Activated CD4-positive, alpha-beta T cell treated with anti-CD3 and anti-CD28 coated beads, Interleukin-2, amount 10 ng/mL, durations not matched to agents 24 days and 14 days (primary cell): ENCODE data around the gene TACSTD2. TPM values are rescaled to one million over a fixed set of nuclear protein-coding genes. Genes with fewer than 3 reads are reported as not detected.
"Not testable (repeated sequence)": the region's sequence is repeated elsewhere in the genome, so short reads cannot be mapped to it uniquely, and the experiment has no call there.

Experiments used
- DNase-seq: peaks from one replicate; pipeline ENCODE4 v3.0.0; 2022
- H3K27ac Mint-ChIP-seq: one replicate; pipeline ENCODE4 v1.8.0; 2022; ENCODE audit warnings: mild to moderate bottlenecking, mixed read lengths
- H3K27me3 Mint-ChIP-seq: one replicate; pipeline ENCODE4 v1.8.0; 2022; ENCODE audit warnings: mixed read lengths
- H3K36me3 Mint-ChIP-seq: one replicate; pipeline ENCODE4 v1.8.0; 2022; ENCODE audit warnings: low read depth, mild to moderate bottlenecking, mixed read lengths
- H3K4me1 Mint-ChIP-seq: one replicate; pipeline ENCODE4 v1.8.0; 2021; ENCODE audit warnings: mixed read lengths
- H3K4me3 Mint-ChIP-seq: one replicate; pipeline ENCODE4 v1.8.0; 2022; ENCODE audit warnings: mild to moderate bottlenecking, moderate library complexity, mixed read lengths
- H3K9me3 Mint-ChIP-seq: one replicate; pipeline ENCODE4 v1.8.0; 2021; ENCODE audit warnings: mixed read lengths
- intact Hi-C: fragments of 100-400 bp; cut with micrococcal nuclease; formaldehyde crosslinking; loops from one replicate; pipeline ENCODE4 v1.15.1; 2023
- total RNA-seq: library from RNA; stranded (reverse); gene quantifications from 2 replicates; pipeline ENCODE4 v1.2.3, GENCODE V29; 2022

Gene TACSTD2
- total RNA-seq, 1 donor from 2014 or later, result not detected

GRCh38 chr1:58601921-58602320 is 24.9 kb upstream of the TACSTD2 start:
- H3K27ac Mint-ChIP-seq, DNase-seq, intact Hi-C loops, H3K36me3 Mint-ChIP-seq, H3K4me1 Mint-ChIP-seq, H3K4me3 Mint-ChIP-seq: not testable (repeated sequence)
- Mint-ChIP-seq H3K27me3 (peaks cover 52% of the 10 kb centered on the region), H3K9me3 (peaks cover 46% of the 10 kb centered on the region)

GRCh38 chr1:58597996-58598395 is 20.9 kb upstream of the TACSTD2 start:
- intact Hi-C loops, result no loop called here
- H3K4me3 Mint-ChIP-seq, result no peak overlapping the region
- H3K9me3 Mint-ChIP-seq, result peaks cover 22% of the 10 kb centered on the region
- no peak overlapping the region for H3K27ac Mint-ChIP-seq
- no peak for DNase-seq
- H3K4me1 Mint-ChIP-seq, result no peaks in the 10 kb centered on the region
- peaks cover 54% of the 10 kb centered on the region for H3K27me3 Mint-ChIP-seq
- H3K36me3 Mint-ChIP-seq, result no peaks in the 10 kb centered on the region

DNA sequence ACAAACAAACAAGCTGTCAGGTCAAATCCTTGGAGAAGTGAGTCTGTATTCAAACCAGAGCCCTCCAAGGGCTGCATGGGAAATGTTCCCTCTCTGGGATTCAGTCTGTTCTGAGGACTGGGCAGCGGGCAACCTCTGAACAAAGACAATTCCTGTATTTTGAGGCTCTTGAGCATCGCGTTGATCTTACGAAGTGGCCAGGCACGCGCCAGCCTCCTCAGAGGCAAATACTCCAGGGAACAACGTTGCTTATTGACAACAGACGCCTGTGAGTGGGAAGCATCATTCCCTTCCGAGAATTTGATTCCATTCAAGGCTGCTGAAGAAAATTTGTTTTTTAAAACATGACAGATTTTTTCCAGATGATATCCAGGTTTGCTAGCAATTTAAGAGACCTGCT is 20.0 kb upstream of the TACSTD2 start:
- intact Hi-C loops, result no loop called here
- H3K36me3 Mint-ChIP-seq, result no peaks in the 10 kb centered on the region
- DNase-seq, result no peak
- no peak overlapping the region for H3K4me3 Mint-ChIP-seq
- peaks cover 17% of the 10 kb centered on the region for H3K9me3 Mint-ChIP-seq
- peaks cover 56% of the 10 kb centered on the region for H3K27me3 Mint-ChIP-seq
- no peaks in the 10 kb centered on the region for H3K4me1 Mint-ChIP-seq
- no peak overlapping the region for H3K27ac Mint-ChIP-seq

DNA sequence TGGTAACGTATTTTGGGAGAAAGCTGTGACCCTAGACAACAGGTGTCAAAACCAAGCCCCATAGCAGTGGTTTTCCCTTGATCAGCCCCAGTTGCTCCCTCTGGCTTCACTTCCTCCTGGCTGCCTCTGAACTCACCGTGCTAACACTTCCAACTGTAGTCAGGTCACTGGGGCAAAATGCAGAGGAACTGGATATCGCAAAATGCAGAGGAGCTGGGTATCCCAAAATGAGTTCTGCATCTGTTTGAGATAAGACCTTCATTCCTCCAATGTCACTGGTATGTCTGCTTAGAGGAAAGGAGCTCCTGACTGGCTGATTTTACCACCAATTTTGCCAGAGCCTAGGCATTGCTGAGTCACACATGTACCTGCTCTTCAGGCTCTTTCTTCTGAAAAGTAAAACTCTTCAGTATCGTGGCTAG is 19.6 kb upstream of the TACSTD2 start:
- intact Hi-C loops, result no loop called here
- no peaks in the 10 kb centered on the region for H3K36me3 Mint-ChIP-seq
- H3K27ac Mint-ChIP-seq, result no peak overlapping the region
- H3K27me3 Mint-ChIP-seq, result peaks cover 56% of the 10 kb centered on the region
- DNase-seq, result no peak
- peaks cover 17% of the 10 kb centered on the region for H3K9me3 Mint-ChIP-seq
- no peak overlapping the region for H3K4me3 Mint-ChIP-seq
- H3K4me1 Mint-ChIP-seq, result no peaks in the 10 kb centered on the region

DNA sequence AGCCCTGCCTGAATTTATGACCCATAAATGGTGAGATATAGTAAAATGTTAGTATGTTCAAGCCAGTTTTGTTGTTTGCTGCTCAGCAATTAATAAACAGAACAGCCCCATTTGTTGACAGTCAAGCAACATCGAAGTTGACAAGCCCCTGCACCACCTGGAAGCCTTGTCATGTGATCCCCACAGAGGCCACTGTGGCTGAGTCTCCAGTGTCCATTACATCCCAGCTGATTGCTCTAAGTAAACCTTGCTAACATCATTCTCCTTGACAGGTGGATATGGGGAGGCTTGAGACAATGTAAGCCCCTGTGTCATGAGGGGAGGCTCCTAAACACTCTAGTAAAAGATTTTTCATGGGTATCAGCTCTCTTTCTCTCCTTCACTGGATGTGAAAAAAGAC is 17.5 kb upstream of the TACSTD2 start:
- Mint-ChIP-seq H3K27me3 (peaks cover 53% of the 10 kb centered on the region), H3K9me3 (peaks cover 5% of the 10 kb centered on the region), H3K4me1 (no peaks in the 10 kb centered on the region), H3K27ac (no peak overlapping the region), H3K36me3 (no peaks in the 10 kb centered on the region), H3K4me3 (no peak overlapping the region)
- intact Hi-C loops, result no loop called here
- no peak for DNase-seq

- intact Hi-C loops, result no loop called here
- DNase-seq, result no peak
- no peaks in the 10 kb centered on the region for H3K36me3 Mint-ChIP-seq
- H3K4me1 Mint-ChIP-seq, result no peaks in the 10 kb centered on the region
- H3K27me3 Mint-ChIP-seq, result peaks cover 49% of the 10 kb centered on the region
- H3K27ac Mint-ChIP-seq, result no peak overlapping the region
- no peak overlapping the region for H3K4me3 Mint-ChIP-seq
- no peaks in the 10 kb centered on the region for H3K9me3 Mint-ChIP-seq
These were observed 15.6 kb upstream of the TACSTD2 start for GRCh38 chr1:58592522-58593134.

DNA sequence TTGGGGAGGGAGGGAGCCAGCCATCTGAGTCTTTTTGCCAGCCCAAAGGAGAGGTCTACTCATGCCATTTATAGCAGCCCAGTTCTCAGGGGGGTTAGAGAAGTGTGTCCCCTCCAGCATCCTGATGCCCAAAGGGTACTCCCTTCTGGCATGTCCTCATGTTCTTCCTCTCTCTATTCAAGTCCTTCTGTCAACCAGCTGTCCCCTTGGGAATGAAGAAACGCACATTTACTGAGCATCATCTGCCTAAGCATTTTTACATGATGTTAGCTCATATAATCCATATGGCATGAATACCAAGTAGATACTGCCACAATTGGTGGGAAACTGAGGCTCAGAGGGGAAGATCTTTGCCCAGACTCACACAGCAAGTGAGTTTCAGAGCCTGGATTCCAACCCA is 14.8 kb upstream of the TACSTD2 start:
- no peak overlapping the region for H3K27ac Mint-ChIP-seq
- no peak for DNase-seq
- H3K9me3 Mint-ChIP-seq, result no peaks in the 10 kb centered on the region
- H3K36me3 Mint-ChIP-seq, result no peaks in the 10 kb centered on the region
- peaks cover 49% of the 10 kb centered on the region for H3K27me3 Mint-ChIP-seq
- intact Hi-C loops, result no loop called here
- H3K4me3 Mint-ChIP-seq, result no peak overlapping the region
- no peaks in the 10 kb centered on the region for H3K4me1 Mint-ChIP-seq

DNA sequence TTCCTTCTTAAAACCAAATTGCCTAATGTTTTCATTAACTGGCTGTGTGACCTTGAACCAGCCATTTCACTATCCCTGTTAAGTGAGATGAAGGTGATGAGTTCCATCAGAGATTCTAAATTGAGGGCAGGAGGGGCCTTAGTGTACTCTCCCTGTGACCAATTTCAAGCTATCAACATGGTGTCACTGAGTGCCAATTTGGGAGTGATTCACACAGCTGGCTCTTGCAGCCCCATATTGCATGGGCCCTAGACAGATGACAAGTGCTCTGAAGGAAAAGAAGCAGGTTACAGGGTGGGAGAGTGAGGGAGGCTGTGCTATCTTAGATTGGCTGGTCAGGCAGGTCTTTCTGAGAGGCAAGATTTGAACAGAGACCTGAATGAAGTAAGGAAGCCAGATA is 13.0 kb upstream of the TACSTD2 start:
- H3K9me3 Mint-ChIP-seq, result no peaks in the 10 kb centered on the region
- intact Hi-C loops, result no loop called here
- H3K36me3 Mint-ChIP-seq, result no peaks in the 10 kb centered on the region
- H3K4me3 Mint-ChIP-seq, result no peak overlapping the region
- peaks cover 5% of the 10 kb centered on the region for H3K4me1 Mint-ChIP-seq
- H3K27ac Mint-ChIP-seq, result no peak overlapping the region
- no peak for DNase-seq
- H3K27me3 Mint-ChIP-seq, result peaks cover 63% of the 10 kb centered on the region

- Mint-ChIP-seq H3K4me3 (no peak overlapping the region), H3K9me3 (no peaks in the 10 kb centered on the region), H3K4me1 (peaks cover 17% of the 10 kb centered on the region), H3K27ac (no peak overlapping the region), H3K27me3 (peaks cover 64% of the 10 kb centered on the region), H3K36me3 (no peaks in the 10 kb centered on the region)
- DNase-seq, result no peak
- intact Hi-C loops, result no loop called here
These were observed 11.3 kb upstream of the TACSTD2 start for GRCh38 chr1:58588396-58588795.

GRCh38 chr1:58587667-58588066 is 10.6 kb upstream of the TACSTD2 start:
- H3K27me3 Mint-ChIP-seq, result peaks cover 58% of the 10 kb centered on the region
- no peak overlapping the region for H3K4me3 Mint-ChIP-seq
- no peaks in the 10 kb centered on the region for H3K9me3 Mint-ChIP-seq
- H3K4me1 Mint-ChIP-seq, result peaks cover 17% of the 10 kb centered on the region
- intact Hi-C loops, result no loop called here
- no peaks in the 10 kb centered on the region for H3K36me3 Mint-ChIP-seq
- no peak overlapping the region for H3K27ac Mint-ChIP-seq
- no peak for DNase-seq

- Mint-ChIP-seq H3K9me3 (no peaks in the 10 kb centered on the region), H3K27me3 (peaks cover 56% of the 10 kb centered on the region), H3K36me3 (no peaks in the 10 kb centered on the region), H3K4me1 (peaks cover 17% of the 10 kb centered on the region), H3K27ac (no peak overlapping the region), H3K4me3 (no peak overlapping the region)
- DNase-seq, result no peak
- intact Hi-C loops, result no loop called here
These were observed 9.2 kb upstream of the TACSTD2 start for GRCh38 chr1:58586271-58586670.

DNA sequence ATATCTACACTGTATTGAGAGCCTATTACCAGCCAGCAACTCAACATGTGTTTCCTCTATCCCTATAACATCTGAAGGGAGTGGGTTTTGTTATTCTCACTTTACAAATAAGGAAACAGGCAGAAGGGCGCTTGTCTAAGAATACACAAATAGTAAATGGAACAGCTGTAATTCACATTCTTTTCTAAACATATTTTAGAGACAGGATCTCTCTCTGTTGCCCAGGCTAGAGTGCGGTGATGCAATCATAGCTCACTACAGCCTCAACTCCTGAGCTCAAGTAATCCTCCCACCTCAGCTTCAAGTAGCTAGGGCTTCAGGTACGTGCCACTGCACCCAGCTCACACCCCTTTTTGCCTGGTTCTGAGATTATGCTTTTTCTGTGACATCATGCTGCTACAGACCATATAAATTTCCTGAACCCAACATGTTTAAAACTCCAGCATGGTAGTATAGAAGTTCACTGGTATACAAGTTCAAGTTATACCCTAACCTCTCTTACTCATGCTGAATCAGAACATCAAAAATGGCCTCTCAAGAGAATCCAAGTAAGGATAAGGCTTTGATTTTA is 8.6 kb upstream of the TACSTD2 start:
- no peak for DNase-seq
- Mint-ChIP-seq H3K27ac (no peak overlapping the region), H3K4me1 (peaks cover 17% of the 10 kb centered on the region), H3K4me3 (no peak overlapping the region), H3K27me3 (peaks cover 58% of the 10 kb centered on the region), H3K9me3 (no peaks in the 10 kb centered on the region), H3K36me3 (no peaks in the 10 kb centered on the region)
- intact Hi-C loops, result no loop called here

DNA sequence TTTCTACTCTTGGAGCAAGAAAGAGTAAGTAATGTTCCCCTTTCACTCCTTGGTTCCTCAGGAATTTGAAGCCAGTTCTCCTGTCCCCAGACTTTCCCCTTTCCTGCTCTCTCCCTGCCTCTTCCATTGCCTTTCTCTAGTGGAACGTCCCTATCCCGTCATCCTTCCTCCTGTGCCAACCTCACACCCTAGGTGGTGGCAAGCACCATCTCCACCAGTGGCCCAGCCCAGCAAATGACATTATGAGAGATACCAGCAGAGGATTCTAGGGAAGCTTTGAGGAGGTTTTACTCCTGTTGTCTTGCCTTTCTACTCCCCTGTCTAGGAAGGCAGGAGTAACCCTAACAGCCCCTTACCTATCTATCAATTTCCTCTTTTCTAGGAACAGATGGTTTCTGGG is 8.1 kb upstream of the TACSTD2 start:
- intact Hi-C loops, result no loop called here

GRCh38 chr1:58584082-58584895 is 7.2 kb upstream of the TACSTD2 start:
- Mint-ChIP-seq H3K4me3 (peak overlapping the region; percentile 27), H3K9me3 (no peaks in the 10 kb centered on the region), H3K27me3 (peaks cover 54% of the 10 kb centered on the region), H3K4me1 (peaks cover 17% of the 10 kb centered on the region), H3K27ac (peak overlapping the region; percentile 34), H3K36me3 (no peaks in the 10 kb centered on the region)
- intact Hi-C loops, result loop anchor here (1.0 kb wide), 1 partner anchor 11 kb away; no protein-coding TSS in a partner anchor
- no peak for DNase-seq

More for the DNA sequence above, 8.1 kb upstream of the TACSTD2 start:
- peaks cover 55% of the 10 kb centered on the region for H3K27me3 Mint-ChIP-seq
- DNase-seq, result no peak
- no peak overlapping the region for H3K4me3 Mint-ChIP-seq
- no peak overlapping the region for H3K27ac Mint-ChIP-seq
- no peaks in the 10 kb centered on the region for H3K36me3 Mint-ChIP-seq
- no peaks in the 10 kb centered on the region for H3K9me3 Mint-ChIP-seq
- H3K4me1 Mint-ChIP-seq, result peaks cover 17% of the 10 kb centered on the region
